ENCODE measurements around the gene PIAS4. TPM values are rescaled to one million over a fixed set of nuclear protein-coding genes. Genes with fewer than 3 reads are reported as not detected.

The PIAS4 gene
- total and polyA plus RNA-seq, 9 of the 15 experiments (the other 6 are each of a cell fraction or from before 2014, with no cell fraction given) = 0.27 to 34.9 (median 14.4) TPM

- TF ChIP-seq ATF6 (CRISPR knock-in tag; IDR thresholded peaks at IDR 0.05) = no peak
- peak; percentile 27 for TF ChIP-seq PRPF4 (IDR thresholded peaks at IDR 0.05; ENCODE audit: insufficient read depth, low read depth, low read length, poor library complexity, severe bottlenecking)
- TF ChIP-seq THRA (IDR thresholded peaks at IDR 0.05) = no peak
- 0 out of 2 replicates have a peak, but pooled peaks have one; percentile 14 for TF ChIP-seq ZNF263 (CRISPR knock-in tag; IDR thresholded peaks at IDR 0.05; ENCODE audit: borderline replicate concordance)
- no peak for TF ChIP-seq ZBTB7A (IDR thresholded peaks at IDR 0.05; ENCODE audit: borderline replicate concordance, control insufficient read depth, low read depth, low read length)
- no peak for TF ChIP-seq LEF1 (IDR thresholded peaks at IDR 0.05)
- peak; percentile 65; the same call in 1 of the 2 replicates for TF ChIP-seq NR3C1 (CRISPR knock-in tag; IDR thresholded peaks at IDR 0.05)
- 0 out of 2 replicates have a peak, but pooled peaks have one; percentile 38 for TF ChIP-seq ATF2 (CRISPR knock-in tag; IDR thresholded peaks at IDR 0.05)
- TF ChIP-seq ZNF316 (IDR thresholded peaks at IDR 0.05) = no peak
- no peak for TF ChIP-seq MAZ (CRISPR knock-in tag; conservative IDR thresholded peaks at IDR 0.05 in 1 of 2, IDR thresholded peaks at IDR 0.05 in 1 of 2)
- TF ChIP-seq ZNF436 (CRISPR knock-in tag; IDR thresholded peaks at IDR 0.05) = no peak
- no peak for TF ChIP-seq ZKSCAN1 (IDR thresholded peaks at IDR 0.05; ENCODE audit: low read depth, low read length)
- peak; percentile 33; the same call in 1 of the 2 replicates for TF ChIP-seq POLR2AphosphoS5 (IDR thresholded peaks at IDR 0.05; ENCODE audit: control insufficient read depth, insufficient read depth, low read depth, low read length)
- TF ChIP-seq MLLT1 (IDR thresholded peaks at IDR 0.05) = no peak
- TF ChIP-seq GATAD2B (IDR thresholded peaks at IDR 0.05; ENCODE audit: borderline replicate concordance) = no peak
- TF ChIP-seq ATF3 (IDR thresholded peaks at IDR 0.05) = peak; percentile 77
- no peak for TF ChIP-seq ATF3 (CRISPR knock-in tag; conservative IDR thresholded peaks at IDR 0.05)
- TF ChIP-seq E2F5 (CRISPR knock-in tag; IDR thresholded peaks at IDR 0.05) = peak; percentile 84; the same call in 1 of the 2 replicates
- no peak for TF ChIP-seq SMARCB1 (IDR thresholded peaks at IDR 0.05; ENCODE audit: insufficient read length, low read depth)
Measured at GRCh38 chr19:3983936-3984583, 23.5 kb upstream of the PIAS4 start (continued).
